T1000 (cell line): Measurements from ENCODE around the gene SMPD4.
"Not testable (repeated sequence)": the region's sequence is repeated elsewhere in the genome, so short reads cannot be mapped to it uniquely, and the experiment has no call there.

Source experiments
- DNase-seq: peaks from one replicate; lab custom pipeline; 2025; ENCODE audit warnings: mixed read lengths; lab: John Stamatoyannopoulos, UW

The SMPD4 gene

DNA sequence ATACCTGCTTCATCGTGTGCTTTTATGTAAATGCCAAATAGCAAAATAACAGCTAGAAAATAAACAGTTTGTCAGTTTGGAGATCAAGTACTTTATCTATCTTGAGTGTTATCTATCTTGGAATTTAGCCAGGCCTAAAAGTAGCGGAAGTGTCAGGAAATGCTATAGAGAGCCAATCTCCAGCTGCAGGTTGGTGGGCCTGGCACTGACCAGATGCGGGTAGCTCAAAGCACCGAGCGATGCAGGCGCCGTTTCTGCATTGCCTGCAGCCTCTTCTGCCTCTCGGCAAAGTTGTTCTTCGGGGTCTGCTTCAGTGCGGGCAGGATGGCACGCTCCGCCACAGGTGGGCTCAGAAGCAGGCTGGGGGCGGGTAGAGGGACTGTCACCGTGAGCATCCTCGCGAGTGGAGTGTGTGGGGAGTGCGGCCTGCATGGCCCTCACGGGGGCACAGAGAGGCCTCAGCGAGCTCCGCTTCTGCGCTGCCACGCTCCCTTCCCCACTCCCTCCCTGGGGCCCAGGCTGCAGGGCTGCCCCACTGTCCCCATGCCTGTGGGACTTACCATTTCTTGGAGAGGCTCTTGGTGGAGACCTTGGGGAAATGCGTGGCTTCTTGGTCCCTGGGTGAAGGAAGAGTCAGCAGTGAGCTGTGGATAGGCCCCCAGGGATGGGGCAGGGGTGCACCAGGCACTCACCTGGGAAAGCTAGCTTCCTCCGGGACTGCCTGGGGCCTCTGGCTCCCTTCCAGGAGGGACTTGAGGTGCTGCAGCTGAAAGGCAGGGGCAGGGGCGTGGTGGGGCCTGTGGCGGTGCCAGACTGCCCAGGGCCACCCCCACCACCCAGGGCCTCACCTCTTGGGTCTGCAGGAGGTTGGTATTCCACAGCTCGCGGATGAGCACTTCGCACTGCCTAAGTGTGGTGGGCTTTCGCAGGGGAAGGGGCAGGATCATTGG is 41.8 kb downstream of the SMPD4 start:
- not testable (repeated sequence) for DNase-seq

GRCh38 chr2:130138841-130139251 is 42.6 kb downstream of the SMPD4 start:
- not testable (repeated sequence) for DNase-seq

DNA sequence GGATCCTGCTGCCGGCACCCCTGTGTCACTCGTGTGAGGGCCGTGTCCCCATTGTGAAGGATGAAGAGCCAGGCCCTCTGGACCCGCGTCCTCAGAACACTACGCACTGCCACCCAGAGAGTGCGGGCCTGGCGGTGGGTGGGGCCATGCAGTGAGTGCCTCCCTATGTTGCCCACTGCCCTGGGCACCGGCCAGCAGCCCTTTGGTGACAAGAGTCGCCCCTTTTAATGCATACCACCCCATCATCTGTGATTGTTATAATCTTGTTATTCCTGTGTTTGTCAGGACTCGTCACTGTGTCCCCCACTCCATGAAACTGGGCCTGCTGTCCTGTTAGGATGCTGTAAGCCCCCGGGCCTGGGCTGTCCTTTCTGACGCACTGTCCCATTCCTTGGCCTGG is 43.1 kb downstream of the SMPD4 start:
- DNase-seq: not testable (repeated sequence)

- DNase-seq: not testable (repeated sequence)
Measured at GRCh38 chr2:130137118-130137517, 44.3 kb downstream of the SMPD4 start.

DNA sequence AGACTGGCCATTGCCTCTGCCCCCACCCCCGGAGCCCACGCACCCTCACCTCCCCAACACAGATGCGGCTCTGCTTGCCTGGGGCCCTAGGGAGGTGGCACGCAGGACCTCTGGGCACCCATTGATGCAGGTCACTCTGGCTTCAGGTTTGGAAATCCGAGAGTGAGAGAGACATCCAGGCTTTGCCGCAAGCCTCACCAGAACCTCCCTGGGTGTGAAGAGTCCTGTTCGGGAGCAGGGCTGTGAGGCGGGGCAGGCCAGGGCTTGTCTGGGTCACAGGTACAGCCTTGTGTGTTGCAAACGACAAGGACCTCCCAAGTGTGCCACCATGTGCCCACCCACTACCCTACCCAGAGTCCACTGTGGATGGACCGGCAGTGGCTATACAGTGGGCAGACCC is 44.9 kb downstream of the SMPD4 start:
- DNase-seq: not testable (repeated sequence)

GRCh38 chr2:130135692-130136541 is 45.5 kb downstream of the SMPD4 start:
- DNase-seq: no peak

DNA sequence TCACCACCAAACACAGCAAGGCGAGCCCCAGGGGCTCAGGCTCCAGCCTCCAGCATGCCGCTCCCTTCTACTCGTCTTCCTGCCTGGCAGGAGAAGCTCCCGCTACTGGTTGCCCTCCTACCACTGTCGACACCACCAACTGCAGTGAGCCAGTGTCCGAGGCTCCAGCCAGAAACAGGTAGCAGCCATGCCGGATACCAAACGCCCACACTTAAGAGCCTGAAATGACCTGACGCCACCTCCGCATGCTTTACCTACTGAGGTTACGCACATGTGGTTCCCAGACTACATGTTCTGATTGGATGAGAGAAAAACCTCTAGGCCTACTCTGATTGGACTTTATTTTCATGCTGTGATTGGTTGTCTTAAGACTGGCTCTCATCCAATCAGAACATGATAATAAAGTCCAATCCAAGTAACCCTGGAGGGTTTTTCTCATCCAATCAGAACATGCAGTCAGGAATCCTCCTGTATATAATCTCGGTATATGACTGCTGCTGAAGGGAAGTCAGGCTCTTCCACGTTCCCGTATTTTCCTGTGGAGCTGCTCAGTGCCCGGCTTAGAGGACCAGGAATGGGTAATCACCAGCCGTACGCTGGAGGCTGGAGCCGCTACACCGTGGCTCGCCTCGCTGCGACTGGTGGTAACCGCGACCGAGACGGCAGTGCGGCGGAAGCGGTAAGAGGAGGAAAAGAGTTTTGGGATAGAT is 52.1 kb downstream of the SMPD4 start, which contains the start of gene POTEF:
TSS of gene POTEF (minus strand) at position 103 of the 710 bp plus-strand sequence. CDS start 8,707 bp downstream, outside the sequence.
- DNase-seq: not testable (repeated sequence)

- not testable (repeated sequence) for DNase-seq
Measured at GRCh38 chr2:130128464-130128863, 52.9 kb downstream of the SMPD4 start.

DNA sequence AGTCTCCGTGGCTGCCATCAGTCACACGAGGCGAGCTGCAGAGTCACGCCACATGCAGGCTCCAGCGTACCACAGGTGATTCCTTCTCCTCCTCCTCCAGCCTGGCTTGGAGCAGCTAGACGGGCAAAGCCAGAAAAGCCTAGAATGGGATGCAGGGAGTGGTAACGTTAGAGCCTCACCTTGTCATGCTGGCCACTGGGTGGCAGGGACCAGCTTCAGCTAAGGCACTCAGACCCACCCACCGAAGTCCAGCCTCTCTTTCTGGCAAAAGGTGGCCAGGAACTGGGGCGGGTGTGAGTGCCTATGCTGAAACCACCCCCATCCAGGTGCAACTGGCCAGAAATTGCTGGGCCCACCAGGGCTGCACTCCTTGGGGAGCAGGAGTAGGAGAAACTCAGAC is 53.7 kb downstream of the SMPD4 start:
- DNase-seq: not testable (repeated sequence)

DNA sequence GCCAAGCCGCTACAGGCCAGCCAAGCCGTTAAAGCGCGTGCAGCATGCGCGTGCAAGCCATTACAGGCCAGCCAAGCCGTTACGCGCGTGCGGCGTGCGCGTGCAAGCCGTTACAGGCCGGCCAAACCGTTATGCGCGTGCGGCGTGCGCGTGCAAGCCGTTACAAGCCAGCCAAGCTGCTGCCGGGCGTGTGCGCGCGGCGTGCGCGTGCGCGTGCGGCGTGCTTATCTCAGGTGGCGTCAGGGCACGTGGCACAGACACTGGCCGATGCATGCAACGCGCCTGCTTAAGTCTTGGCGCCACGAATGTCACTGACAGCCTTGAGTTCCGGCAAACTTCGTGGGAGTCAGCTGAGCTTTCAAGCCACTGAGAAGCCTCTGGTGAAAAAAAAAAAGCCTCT is 60.5 kb downstream of the SMPD4 start:
- not testable (repeated sequence) for DNase-seq

DNA sequence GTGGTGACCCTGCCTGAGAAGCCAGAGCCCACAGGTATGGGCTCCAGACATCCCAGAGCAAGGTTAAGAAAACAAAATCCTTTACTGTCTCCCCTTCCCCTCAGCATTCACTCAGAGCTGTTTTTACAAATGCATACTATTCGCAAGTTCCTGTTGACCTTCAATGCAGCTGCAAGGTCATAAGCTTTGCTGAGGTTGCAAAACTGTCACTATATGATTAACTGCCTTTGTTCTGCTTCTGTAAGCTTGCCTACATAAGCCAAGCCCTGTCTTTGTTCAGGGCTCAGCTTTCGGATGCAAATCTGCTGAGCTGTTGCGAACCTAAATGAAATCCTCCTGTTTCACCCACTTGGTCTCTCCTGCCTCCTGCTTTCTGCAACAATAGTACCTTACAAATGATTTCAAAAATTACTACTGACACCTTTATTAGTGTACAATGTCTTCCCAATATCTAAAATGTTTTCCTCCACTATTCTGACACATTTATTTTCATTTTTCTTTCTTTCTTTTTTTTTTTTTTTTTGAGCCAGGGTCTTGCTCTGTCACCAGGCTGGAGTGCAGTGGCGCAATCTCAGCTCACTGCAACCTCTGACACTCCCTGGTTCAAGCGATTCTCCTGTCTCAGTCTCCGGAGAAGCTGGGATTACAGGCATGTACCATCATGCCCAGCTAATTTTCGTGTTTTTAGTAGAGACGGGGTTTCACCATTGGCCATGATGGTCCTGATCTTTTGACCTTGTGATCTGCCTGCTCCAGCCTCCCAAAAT is 78.6 kb downstream of the SMPD4 start:
- DNase-seq: not testable (repeated sequence)
